GM19468 (cell line): ENCODE data around the gene NIT1.

ENCODE experiments used
- ATAC-seq: cut with Tn5 transposase; IDR thresholded peaks from one replicate; pipeline ENCODE4 v1.9.1; 2021; ENCODE audit warnings: mild to moderate bottlenecking, moderate library complexity, moderate number of reproducible peaks; ENCODE audit not compliant: unreplicated experiment; ENCODE audit errors: extremely low read depth

The NIT1 gene, protein sequence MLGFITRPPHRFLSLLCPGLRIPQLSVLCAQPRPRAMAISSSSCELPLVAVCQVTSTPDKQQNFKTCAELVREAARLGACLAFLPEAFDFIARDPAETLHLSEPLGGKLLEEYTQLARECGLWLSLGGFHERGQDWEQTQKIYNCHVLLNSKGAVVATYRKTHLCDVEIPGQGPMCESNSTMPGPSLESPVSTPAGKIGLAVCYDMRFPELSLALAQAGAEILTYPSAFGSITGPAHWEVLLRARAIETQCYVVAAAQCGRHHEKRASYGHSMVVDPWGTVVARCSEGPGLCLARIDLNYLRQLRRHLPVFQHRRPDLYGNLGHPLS

DNA sequence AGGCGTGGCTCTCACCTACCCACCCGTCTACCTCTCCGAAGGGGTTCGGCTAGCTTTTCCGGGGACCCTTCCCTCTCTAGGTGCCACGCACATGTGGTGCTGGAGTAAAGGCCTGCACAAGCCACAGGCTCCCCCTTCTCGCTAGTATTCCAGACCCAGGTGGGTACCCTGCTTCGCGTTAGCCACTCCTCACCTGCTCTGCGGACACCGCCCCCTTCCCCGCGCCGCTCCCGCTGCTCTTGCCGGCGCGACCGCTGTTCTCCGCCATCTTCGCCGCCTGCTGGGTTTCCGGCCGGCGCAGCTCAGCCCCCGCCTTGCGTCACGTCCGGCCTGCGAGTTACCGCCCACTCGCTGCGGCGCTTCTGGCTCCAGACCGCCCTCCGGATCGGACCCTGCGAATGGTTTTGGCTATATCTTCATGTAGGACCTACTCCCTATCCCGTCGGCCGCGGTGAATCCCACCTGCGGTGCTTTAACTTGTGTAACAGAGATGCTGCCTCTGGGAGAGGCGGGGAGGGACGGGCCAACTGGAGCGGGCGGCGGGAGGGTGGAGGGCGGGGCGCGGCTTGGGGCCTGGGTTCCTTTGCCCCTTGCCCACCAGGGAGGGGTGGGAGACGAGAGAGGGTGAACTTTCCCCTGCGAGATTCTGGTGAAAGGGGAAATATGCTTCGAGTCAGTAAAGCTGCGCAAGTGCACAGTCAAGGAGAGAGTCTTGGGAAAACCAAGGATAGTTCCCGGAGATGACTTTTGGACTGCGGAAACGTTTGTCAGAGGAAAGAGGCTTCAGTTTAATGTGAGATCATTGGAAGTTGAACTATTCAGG is at the start of gene NIT1, which contains the start of gene PFDN2:
Gene NIT1 (plus strand): TSS at position 347 of the 823 bp plus-strand sequence. CDS start 72 bp downstream, at position 419.
Gene PFDN2 (minus strand): TSS at position 279 of the 823 bp plus-strand sequence. CDS start 11 bp downstream, at position 268.
- no peak for ATAC-seq

- ATAC-seq: peak; percentile 25
Observed at GRCh38 chr1:161068306-161069234, 49.3 kb upstream of the NIT1 start.

GRCh38 chr1:161069241-161069640 is 48.7 kb upstream of the NIT1 start:
- no peak for ATAC-seq

GRCh38 chr1:161069731-161070270 is 48.1 kb upstream of the NIT1 start, which contains the start of gene ARHGAP30:
Gene ARHGAP30 (minus strand): TSS chr1:161069891. CDS start chr1:161069624, 267 bp downstream.
- ATAC-seq: peak; percentile 74

- no peak for ATAC-seq
Observed at GRCh38 chr1:161070761-161071160, 47.1 kb upstream of the NIT1 start.

DNA sequence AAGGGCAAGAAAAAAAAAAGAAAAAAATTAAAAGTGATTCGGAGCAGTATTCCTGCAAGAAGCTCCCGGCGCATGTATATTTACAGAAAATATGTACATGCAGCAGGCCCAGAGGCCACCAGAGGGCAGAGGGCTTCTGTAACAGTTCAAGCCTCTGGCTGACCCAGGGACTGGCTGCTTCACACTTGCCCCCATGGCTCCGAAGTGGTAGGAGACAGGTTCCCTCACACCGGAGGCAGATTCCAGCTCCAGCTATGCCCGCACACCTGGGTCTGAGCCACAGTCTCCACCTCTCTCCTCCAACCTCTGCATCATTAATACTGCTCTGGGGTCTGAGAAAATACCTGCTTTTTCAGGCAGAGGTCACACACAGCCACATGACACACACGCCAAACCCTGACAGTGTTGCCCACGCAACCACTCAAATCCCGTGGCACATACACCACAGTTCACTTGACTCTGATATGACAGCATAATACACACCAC is 46.0 kb upstream of the NIT1 start:
- ATAC-seq: no peak

- no peak for ATAC-seq
Observed at GRCh38 chr1:161072751-161073449, 45.0 kb upstream of the NIT1 start.

GRCh38 chr1:161073474-161074121 is 44.3 kb upstream of the NIT1 start:
- ATAC-seq: no peak

GRCh38 chr1:161074676-161075368 is 43.1 kb upstream of the NIT1 start:
- ATAC-seq: no peak

DNA sequence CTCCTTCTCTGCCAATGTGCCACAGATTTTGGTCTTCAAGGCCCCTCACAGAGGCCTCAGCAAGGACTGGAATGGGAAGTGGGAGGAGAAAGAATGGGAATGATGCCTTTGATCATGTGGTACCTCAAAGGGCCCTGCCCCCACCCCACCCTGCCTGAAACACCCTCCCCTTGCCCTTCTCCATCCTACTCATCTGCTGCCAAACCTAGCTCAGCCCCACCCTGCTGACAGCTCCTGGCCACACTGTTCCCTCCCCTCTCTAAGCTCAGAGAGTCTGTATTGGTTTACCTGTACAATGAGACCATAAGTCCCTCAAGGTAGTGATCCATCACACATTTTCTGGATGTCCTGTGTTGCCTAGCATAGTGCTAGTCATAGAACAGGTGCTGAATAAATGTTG is 41.5 kb upstream of the NIT1 start:
- ATAC-seq: no peak

DNA sequence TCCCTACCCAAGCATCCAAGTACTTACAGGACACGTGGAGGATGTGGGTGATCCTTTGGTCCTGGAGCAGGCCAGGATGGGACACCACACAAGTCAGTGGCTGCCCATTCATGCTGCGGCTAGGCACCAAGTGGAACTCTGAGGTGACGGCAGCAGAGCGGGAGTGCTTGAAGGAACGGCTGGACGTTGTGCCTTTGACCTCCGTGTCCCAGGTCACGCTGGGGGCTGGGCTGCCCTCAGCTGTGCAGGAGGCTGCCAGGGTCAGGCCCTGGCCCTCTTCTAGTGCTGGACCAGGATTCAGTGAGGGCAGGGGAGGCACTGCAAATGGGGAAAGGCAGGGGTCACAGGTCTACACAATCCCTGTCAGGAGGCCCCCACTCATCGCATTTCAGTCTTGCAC is 40.5 kb upstream of the NIT1 start:
- ATAC-seq: no peak

DNA sequence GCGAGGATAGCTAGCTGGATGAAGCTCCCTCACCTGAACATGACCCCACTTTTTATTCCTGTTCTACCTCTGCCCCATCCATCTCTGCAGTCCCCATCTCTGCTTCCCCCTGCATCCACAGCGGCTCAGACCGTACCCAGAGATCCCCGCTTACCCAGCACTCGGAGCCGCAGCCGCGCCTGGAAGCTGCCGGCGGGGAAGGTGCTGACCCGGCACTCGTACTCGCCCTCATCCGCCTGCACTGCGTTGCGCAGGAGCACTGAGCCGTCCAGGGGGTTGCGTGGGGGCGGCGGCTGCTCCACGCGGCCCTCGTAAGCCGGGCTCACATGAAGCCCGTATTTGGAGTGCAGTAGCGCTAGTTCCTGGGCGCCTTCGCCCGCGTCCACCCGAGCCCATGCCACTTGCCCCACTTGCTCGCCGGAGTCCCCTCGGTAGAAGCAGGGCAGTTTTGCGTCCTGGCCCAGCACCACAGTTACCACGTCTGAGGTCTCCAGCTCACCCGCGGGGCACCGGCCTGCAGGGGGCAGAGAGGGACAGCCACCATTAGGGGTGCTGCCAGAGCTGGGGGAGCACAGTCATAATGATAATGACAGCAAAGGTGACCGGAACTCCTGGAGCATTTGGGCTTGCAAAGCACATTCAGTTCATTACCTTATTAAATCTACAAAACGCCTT is 38.3 kb upstream of the NIT1 start:
- ATAC-seq: no peak

DNA sequence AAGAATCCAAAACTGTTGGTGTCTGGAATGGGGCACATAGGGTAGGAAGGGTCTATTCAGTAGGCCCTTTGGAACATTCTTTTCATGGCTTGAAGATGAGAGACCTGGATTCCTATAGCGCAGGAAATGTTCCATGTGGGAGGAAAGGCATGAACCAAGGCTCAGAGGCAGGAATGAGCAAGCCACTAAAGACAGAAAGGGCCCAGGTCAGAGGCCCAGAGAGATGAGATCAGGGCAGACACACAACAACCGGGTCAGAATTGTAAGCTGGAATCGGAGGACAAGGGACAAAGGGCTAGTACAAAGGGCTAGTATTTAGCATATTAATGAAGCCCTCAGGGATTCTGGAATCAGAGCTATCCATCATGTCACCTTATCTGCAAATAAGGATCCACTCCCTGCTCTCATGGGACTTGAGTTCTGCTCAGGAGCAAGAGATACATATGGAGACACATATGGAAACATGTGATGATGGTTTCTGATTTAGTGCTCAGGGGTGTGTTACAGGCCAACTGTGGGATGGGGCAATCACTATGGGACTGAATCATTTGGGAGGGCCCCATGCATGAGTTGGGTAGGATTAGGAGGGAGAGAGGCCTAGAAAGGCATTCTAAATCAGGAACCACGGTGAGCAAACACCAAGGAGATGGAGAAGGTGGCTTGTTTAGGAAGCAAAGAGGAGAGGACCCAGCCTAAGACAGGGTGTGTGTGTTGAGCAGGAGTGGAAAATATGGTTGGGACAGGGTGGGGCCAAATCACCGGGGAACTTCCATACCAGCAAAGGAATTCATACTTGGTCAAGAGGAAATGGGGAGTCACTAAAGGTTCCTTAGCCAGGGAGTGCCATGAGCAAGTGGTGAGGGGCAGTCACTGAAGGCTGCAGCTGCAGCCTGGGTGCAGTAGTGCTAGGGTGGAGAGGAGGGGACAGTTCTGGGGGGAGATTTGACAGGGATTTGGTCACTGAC is 37.2 kb upstream of the NIT1 start:
- ATAC-seq: no peak

- ATAC-seq: no peak
Observed at GRCh38 chr1:161081519-161081918, 36.4 kb upstream of the NIT1 start.

- no peak for ATAC-seq
Observed at GRCh38 chr1:161082483-161082882, 35.4 kb upstream of the NIT1 start.

DNA sequence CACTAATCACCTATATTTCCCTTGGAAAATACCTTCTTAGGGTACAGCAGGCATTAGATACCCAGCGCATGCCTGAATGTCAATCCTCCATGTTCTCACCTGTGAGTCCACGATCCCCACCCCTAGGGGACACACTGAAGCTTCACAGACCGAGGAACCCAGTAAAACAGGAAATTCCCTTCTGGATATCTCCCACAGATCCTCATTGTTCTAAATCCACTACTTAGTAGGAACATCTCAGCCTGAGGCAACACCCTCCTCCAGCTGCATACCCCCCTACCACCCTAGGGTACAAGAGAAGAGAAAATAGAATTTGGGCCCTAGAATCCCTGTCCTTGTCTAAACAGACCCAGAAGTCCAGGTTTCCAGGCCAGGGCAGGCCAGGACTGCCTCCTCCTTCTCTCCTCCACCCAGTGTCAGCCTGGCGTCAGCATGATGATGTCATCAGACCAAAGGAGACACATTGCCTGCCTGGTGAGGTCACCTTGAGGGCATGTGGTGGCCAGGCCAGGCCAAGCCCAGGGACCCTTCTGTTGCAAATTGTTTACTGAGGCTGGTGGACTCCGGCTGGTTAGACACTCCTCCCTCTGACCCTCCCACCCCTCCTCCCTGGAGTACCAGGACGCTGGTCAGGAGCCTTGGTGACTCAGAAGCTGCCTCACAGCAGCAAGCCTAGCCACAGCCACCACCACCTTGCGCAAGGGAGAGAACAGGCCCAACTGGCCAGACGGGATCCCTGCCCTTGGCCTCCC is 34.7 kb upstream of the NIT1 start:
- ATAC-seq: no peak
